ENCODE measurements around the gene PCDHGA12.

Gene PCDHGA12

GRCh38 chr5:141439411-141440141 lies 9.3 kb downstream of the PCDHGA12 start:
- no peak for DNase-seq

- no peak for DNase-seq
These were observed 10.0 kb downstream of the PCDHGA12 start for GRCh38 chr5:141440341-141440740.

- DNase-seq, result no peak
These were observed 11.4 kb downstream of the PCDHGA12 start for GRCh38 chr5:141441571-141442170.

GRCh38 chr5:141465351-141465750 lies 35.0 kb downstream of the PCDHGA12 start:
- DNase-seq, result no peak

GRCh38 chr5:141475625-141476131 lies 45.4 kb downstream of the PCDHGA12 start, which contains the start of gene PCDHGC3:
PCDHGC3 (plus strand) TSS chr5:141475966; CDS start chr5:141476117, 151 bp downstream.
- DNase-seq, result peak in 12 of 14 donors; percentile 39 to 95 (median 78)

GRCh38 chr5:141476132-141476911 lies 46.0 kb downstream of the PCDHGA12 start:
- DNase-seq, result peak in 4 of 14 donors; percentile 36 to 85 (median 57)

- peak in 1 of 14 donors; percentile 67 for DNase-seq
These were observed 46.8 kb downstream of the PCDHGA12 start for GRCh38 chr5:141477044-141477575.

GRCh38 chr5:141477815-141478214 lies 47.5 kb downstream of the PCDHGA12 start:
- DNase-seq, result peak in 1 of 14 donors; percentile 57

- peak in 1 of 14 donors; percentile 57 for DNase-seq
These were observed 48.1 kb downstream of the PCDHGA12 start for GRCh38 chr5:141478321-141478945.

GRCh38 chr5:141479776-141480175 lies 49.5 kb downstream of the PCDHGA12 start:
- DNase-seq, result no peak

Measured in C1 segment of cervical spinal cord (tissue), 14 donors.